Measurements from ENCODE around the gene FAM193B. TPM values are rescaled to one million over a fixed set of nuclear protein-coding genes. Genes with fewer than 3 reads are reported as not detected.

The FAM193B gene
- total and polyA plus RNA-seq, 7 experiments from 2014 or later: 4.1 to 275 (median 157) TPM

DNA sequence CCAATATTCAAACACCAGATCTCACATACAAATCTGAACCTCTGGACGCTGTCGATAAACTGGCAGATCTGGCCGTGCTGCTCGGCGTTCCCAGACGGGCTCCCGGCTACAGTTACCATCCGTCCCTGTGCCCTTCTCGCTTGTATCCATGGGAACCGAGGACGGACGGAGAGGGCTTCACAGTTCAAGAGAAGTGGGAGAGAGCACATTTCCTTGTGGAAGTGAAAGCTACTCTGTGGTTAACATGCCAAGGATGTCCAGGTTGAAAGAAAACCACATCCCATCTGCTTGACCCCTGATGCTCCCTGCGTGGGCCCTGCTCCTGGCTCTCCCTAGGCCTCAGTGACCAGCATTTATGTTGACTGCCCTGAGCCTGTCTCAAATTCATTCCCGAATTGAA is 74.6 kb downstream of the FAM193B start:
- peak overlapping the region in 7 of 9 donors; percentile 23 to 95 (median 89) for H3K27ac Mint-ChIP-seq
- DNase-seq (no peak), ATAC-seq (no peak)
- H3K27me3 Mint-ChIP-seq: no peaks in the 10 kb centered on the region
- Histone ChIP-seq H3K9me3 (ENCODE audit: control insufficient read depth in 2 of 3, low read length in 3 of 3) (no peaks in the 10 kb centered on the region), H3K36me3 (ENCODE audit: control insufficient read depth in 2 of 3, insufficient read depth in 3 of 3, low read length in 3 of 3) (no peaks in the 10 kb centered on the region), H3K4me1 (ENCODE audit: control insufficient read depth in 2 of 2, insufficient read depth in 2 of 2, low read length in 2 of 2) (peaks cover 0 to 19% of the 10 kb centered on the region in 2 donors), H3K4me3 (ENCODE audit: low read length) (no peak overlapping the region), H3K27me3 (ENCODE audit: control insufficient read depth in 2 of 2, insufficient read depth in 2 of 2, low read length in 2 of 2) (no peaks in the 10 kb centered on the region), H3K27ac (ENCODE audit: low read depth, low read length) (no peak overlapping the region)
- H3K4me3 Mint-ChIP-seq: peak overlapping the region in 1 of 10 donors; percentile 24
- H3K36me3 Mint-ChIP-seq: peaks cover 0 to 5% (median 0%) of the 10 kb centered on the region in 5 donors
- ChIA-PET POLR2A (interaction anchor here (0.6 to 1.7 kb wide), 4 partner anchors 9 to 76 kb away, joined by 3 to 5 read pairs (median 3); partner anchors contain the start of gene PDLIM7), CTCF (interaction anchor here (0.9 to 1.6 kb wide), 2 partner anchors 22 to 97 kb away, joined by 3 to 4 read pairs; no protein-coding TSS in a partner anchor)
- no peaks in the 10 kb centered on the region for H3K9me3 Mint-ChIP-seq
- H3K4me1 Mint-ChIP-seq: peaks cover 21 to 39% (median 34%) of the 10 kb centered on the region in 7 donors
- intact Hi-C loops (cut with micrococcal nuclease): loop anchor here in 1 of 2 donors (1.0 to 2.0 kb wide), 2 partner anchors 18 to 25 kb away; partner anchors contain the start of gene PDLIM7

DNA sequence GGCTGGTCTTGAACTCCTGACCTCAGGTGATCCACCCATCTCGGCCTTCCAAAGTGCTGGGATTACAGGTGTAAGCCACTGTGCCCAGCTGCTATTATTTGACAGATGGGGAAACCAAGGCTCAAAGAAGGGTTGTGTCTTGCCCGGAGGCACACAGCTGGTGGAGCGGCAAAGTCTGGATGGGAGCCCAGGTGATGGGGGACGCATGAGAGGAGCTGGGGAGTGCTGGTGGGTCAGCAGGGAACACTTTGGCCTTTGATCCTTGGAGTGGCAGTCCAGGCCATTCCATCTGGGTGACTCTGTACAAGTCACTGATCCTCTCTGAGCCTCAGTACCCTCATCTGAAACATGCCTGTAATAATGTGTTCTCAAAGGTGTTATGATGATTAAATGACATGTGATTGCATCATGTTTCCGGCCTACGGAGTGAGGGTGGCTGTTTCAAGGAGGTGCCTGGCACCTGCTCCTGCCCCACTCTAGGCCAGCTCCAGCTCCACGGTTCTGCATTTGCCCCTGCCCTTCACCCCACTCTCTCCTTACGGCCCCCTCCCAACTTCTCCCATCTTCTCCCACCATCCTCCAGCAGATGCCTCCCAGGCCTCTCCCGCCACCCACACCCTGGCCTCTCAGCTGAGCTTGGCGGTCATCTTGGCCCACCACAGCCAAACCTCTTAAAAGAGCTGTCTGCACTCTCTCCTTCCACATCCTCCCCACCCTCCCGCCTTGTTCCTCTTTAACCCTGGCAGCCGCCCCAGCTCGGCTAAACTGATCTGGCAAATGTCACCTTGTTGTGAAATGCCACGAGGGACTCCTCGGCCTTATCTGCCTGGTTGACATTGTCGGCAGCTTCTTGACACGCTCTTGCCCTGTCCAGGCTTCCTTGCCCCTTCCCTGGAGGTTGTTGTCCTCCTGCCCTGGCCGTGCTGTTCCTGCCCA is 75.4 kb downstream of the FAM193B start:
- no peaks in the 10 kb centered on the region for H3K27me3 ChIP-seq (ENCODE audit: control insufficient read depth in 2 of 2, insufficient read depth in 2 of 2, low read length in 2 of 2)
- no peaks in the 10 kb centered on the region for H3K9me3 Mint-ChIP-seq
- DNase-seq (peak in 5 of 9 donors; percentile 26 to 48 (median 33)), ATAC-seq (peak; percentile 80)
- intact Hi-C loops (cut with micrococcal nuclease): loop anchor here in 1 of 2 donors (1.0 to 2.0 kb wide), 2 partner anchors 18 to 24 kb away; partner anchors contain the start of gene PDLIM7
- H3K9me3 ChIP-seq (ENCODE audit: control insufficient read depth in 2 of 3, low read length in 3 of 3): no peaks in the 10 kb centered on the region
- peaks cover 0 to 24% of the 10 kb centered on the region in 2 donors for H3K4me1 ChIP-seq (ENCODE audit: control insufficient read depth in 2 of 2, insufficient read depth in 2 of 2, low read length in 2 of 2)
- peak overlapping the region; percentile 41 for H3K27ac ChIP-seq (ENCODE audit: low read depth, low read length)
- peak overlapping the region in 8 of 10 donors; percentile 7 to 62 (median 32) for H3K4me3 Mint-ChIP-seq
- ChIA-PET POLR2A (interaction anchor here (1.7 kb wide), 1 partner anchor 19 kb away, joined by 5 read pairs; the partner anchor contains the start of gene PDLIM7), CTCF (interaction anchor here (0.9 to 1.6 kb wide), 3 partner anchors 21 to 74 kb away, joined by 3 to 4 read pairs (median 4); no protein-coding TSS in a partner anchor)
- H3K36me3 Mint-ChIP-seq: peaks cover 0 to 5% (median 0%) of the 10 kb centered on the region in 5 donors
- peaks cover 29 to 47% (median 42%) of the 10 kb centered on the region in 7 donors for H3K4me1 Mint-ChIP-seq
- H3K27me3 Mint-ChIP-seq: peaks cover 0 to 7% (median 0%) of the 10 kb centered on the region in 5 donors
- no peak overlapping the region for H3K4me3 ChIP-seq (ENCODE audit: low read length)
- H3K27ac Mint-ChIP-seq: peak overlapping the region; percentile 82 to 95 (median 90)
- H3K36me3 ChIP-seq (ENCODE audit: control insufficient read depth in 2 of 3, insufficient read depth in 3 of 3, low read length in 3 of 3): no peaks in the 10 kb centered on the region

DNA sequence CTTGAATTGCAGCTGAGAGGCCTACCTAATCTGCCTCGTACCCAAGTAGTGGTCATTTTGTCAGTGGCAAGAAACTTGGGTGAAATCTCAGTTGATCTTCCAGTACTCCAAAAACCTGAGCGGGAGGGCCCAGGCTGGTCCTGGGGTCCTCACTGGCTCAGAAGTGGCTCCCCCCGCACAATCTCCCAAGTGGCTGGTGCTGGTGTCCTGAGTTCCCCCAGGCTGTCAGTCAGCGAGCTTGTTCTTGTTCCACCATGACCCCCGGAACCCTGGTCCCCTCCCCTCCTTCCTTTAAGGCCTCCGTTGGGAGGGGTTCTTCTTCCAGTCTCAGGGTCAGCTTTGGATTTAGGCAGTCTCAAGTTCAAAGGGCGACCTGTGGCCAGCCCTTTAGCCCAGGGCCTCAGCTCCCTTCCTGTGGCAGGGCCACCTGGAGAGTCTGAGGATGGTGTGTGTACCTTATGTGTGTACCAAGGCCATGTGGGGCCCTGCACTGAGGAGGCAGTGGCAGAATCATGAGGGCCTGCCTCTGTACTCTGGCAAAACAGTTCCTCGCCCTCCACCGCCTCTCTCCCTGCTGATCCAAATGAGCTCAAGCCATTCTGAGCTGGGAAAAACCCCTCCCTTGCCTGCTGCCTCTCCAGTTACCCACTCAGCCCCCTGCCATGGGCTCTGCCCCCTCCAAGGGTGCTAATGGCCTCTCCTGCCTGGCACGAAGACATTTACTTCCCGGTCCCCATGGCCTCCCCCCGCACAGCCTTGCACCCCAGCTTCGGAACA is 76.5 kb downstream of the FAM193B start:
- Histone ChIP-seq H3K27me3 (ENCODE audit: control insufficient read depth in 2 of 2, insufficient read depth in 2 of 2, low read length in 2 of 2) (no peaks in the 10 kb centered on the region), H3K36me3 (ENCODE audit: control insufficient read depth in 2 of 3, insufficient read depth in 3 of 3, low read length in 3 of 3) (no peaks in the 10 kb centered on the region), H3K4me3 (ENCODE audit: low read length) (no peak overlapping the region), H3K27ac (ENCODE audit: low read depth, low read length) (no peak overlapping the region), H3K4me1 (ENCODE audit: control insufficient read depth in 2 of 2, insufficient read depth in 2 of 2, low read length in 2 of 2) (peaks cover 0 to 24% of the 10 kb centered on the region in 2 donors), H3K9me3 (ENCODE audit: control insufficient read depth in 2 of 3, low read length in 3 of 3) (no peaks in the 10 kb centered on the region)
- ChIA-PET CTCF (interaction anchor here (0.8 to 1.6 kb wide), 4 partner anchors 22 to 73 kb away, joined by 3 to 4 read pairs (median 3); no protein-coding TSS in a partner anchor), POLR2A (interaction anchor here (1.4 to 1.7 kb wide), 2 partner anchors 20 to 22 kb away, joined by 4 to 5 read pairs; partner anchors contain the start of gene PDLIM7)
- no peak for ATAC-seq
- H3K27me3 Mint-ChIP-seq: peaks cover 0 to 9% (median 0%) of the 10 kb centered on the region in 5 donors
- H3K9me3 Mint-ChIP-seq: no peaks in the 10 kb centered on the region
- peaks cover 0 to 5% (median 0%) of the 10 kb centered on the region in 5 donors for H3K36me3 Mint-ChIP-seq
- DNase-seq: no peak
- peaks cover 31 to 49% (median 44%) of the 10 kb centered on the region in 7 donors for H3K4me1 Mint-ChIP-seq
- intact Hi-C loops (cut with micrococcal nuclease): loop anchor here in 1 of 2 donors (2.0 kb wide), 1 partner anchor 23 kb away; no protein-coding TSS in a partner anchor
- no peak overlapping the region for H3K4me3 Mint-ChIP-seq
- peak overlapping the region in 6 of 9 donors; percentile 19 to 93 (median 74) for H3K27ac Mint-ChIP-seq

DNA sequence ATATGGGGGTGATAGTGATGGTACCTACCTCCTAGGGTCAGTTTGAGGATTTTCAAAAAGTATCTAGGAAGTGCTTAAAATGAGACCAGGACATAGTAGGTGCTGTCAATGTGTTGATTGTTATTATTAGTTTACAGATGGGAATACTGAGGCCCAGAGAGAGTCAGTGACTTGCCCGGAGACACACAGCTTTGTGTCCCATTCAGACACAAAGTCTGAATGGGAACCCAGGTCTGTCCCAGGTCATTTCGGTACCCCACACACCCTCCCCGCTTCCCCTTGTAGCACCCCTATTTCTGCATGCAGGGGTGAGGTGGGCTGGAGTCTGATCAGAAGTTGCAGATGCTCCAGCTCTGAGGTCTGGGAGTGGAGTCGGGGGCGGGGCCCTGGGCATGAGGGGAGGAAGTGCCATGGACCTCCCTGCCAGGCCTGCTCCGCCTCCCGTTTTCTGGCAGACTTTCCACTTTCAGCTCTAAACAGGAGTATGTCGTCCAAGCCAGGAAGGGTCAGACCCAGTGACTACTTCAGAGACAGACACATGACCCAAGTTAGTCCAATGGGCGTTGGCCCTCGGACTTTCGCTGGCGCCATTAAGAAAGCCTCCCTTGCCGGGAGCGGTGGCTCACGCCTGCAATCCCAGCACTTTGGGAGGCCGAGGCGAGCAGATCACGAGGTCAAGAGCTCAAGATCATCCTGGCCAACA is 77.7 kb downstream of the FAM193B start:
- Histone ChIP-seq H3K36me3 (ENCODE audit: control insufficient read depth in 2 of 3, insufficient read depth in 3 of 3, low read length in 3 of 3) (no peaks in the 10 kb centered on the region), H3K27me3 (ENCODE audit: control insufficient read depth in 2 of 2, insufficient read depth in 2 of 2, low read length in 2 of 2) (no peaks in the 10 kb centered on the region), H3K4me1 (ENCODE audit: control insufficient read depth in 2 of 2, insufficient read depth in 2 of 2, low read length in 2 of 2) (peaks cover 9 to 33% of the 10 kb centered on the region in 2 donors), H3K4me3 (ENCODE audit: low read length) (no peak overlapping the region), H3K9me3 (ENCODE audit: control insufficient read depth in 2 of 3, low read length in 3 of 3) (no peaks in the 10 kb centered on the region), H3K27ac (ENCODE audit: low read depth, low read length) (no peak overlapping the region)
- intact Hi-C loops (cut with micrococcal nuclease): no loop called here
- Mint-ChIP-seq H3K4me3 (peak overlapping the region in 3 of 10 donors; percentile 1 to 51 (median 15)), H3K27ac (peak overlapping the region in 6 of 9 donors; percentile 7 to 83 (median 52)), H3K4me1 (peaks cover 31 to 52% (median 48%) of the 10 kb centered on the region in 7 donors), H3K36me3 (peaks cover 0 to 5% (median 0%) of the 10 kb centered on the region in 5 donors), H3K9me3 (no peaks in the 10 kb centered on the region), H3K27me3 (peaks cover 0 to 9% (median 0%) of the 10 kb centered on the region in 5 donors)
- POLR2A ChIA-PET: interaction anchor here (1.4 to 1.5 kb wide), 2 partner anchors 21 to 49 kb away, joined by 3 to 4 read pairs; no protein-coding TSS in a partner anchor
- no peak for DNase-seq
- CTCF ChIA-PET: interaction anchor here (0.8 to 2.6 kb wide), 4 partner anchors 21 to 86 kb away, joined by 3 to 7 read pairs (median 3); no protein-coding TSS in a partner anchor
- no peak for ATAC-seq

DNA sequence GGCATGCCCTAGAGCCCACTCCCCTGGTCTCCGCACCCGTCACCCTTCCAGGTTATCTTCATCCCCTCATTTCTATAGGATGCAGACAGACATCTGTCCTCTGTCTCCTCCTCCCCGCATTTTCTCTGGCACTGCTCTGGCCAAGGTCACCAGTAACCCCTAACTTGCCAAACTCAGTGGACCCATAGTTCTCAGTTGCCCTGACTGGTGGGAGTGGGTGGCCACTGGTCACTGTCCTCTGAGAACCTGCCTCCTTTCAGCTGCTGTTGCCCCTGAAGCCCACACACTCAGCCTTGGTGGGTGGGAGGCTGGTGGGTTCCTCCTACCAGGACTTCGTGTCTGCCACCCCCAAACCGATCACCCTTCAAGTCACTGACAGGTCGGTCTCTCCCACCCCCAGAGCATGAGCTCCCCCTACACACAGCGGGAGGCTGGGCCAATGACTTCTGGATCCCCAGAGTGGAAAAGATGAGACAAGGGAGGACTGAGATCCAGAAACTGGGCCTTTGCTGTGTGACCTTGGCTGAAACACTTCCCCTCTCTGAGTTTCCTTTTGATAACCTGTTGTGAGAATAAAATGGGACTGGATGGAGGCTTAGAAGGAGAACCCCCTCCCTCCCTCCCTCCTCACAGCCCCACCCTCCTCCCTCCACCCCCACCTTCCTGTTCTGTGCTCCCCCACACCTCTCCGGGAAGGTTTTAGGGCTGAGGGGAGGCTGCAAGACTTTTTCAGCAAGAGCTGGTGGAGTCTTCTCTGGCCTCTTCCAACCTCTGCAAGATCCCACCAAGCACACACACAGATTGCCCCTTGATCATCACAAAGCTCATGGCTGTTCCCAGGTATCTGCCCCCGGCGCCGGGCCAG is 78.6 kb downstream of the FAM193B start:
- ATAC-seq (no peak), DNase-seq (no peak)
- POLR2A ChIA-PET: interaction anchor here (0.9 to 1.6 kb wide), 4 partner anchors 13 to 48 kb away, joined by 3 to 4 read pairs (median 4); no protein-coding TSS in a partner anchor
- intact Hi-C loops (cut with micrococcal nuclease): no loop called here
- H3K27ac ChIP-seq (ENCODE audit: low read depth, low read length): no peak overlapping the region
- H3K36me3 ChIP-seq (ENCODE audit: control insufficient read depth in 2 of 3, insufficient read depth in 3 of 3, low read length in 3 of 3): no peaks in the 10 kb centered on the region
- Mint-ChIP-seq H3K36me3 (peaks cover 0 to 5% (median 0%) of the 10 kb centered on the region in 5 donors), H3K4me1 (peaks cover 31 to 58% (median 50%) of the 10 kb centered on the region in 7 donors), H3K27ac (peak overlapping the region in 7 of 9 donors; percentile 7 to 83 (median 50)), H3K9me3 (no peaks in the 10 kb centered on the region), H3K4me3 (peak overlapping the region in 8 of 10 donors; percentile 12 to 82 (median 50)), H3K27me3 (peaks cover 0 to 9% (median 0%) of the 10 kb centered on the region in 5 donors)
- H3K4me1 ChIP-seq (ENCODE audit: control insufficient read depth in 2 of 2, insufficient read depth in 2 of 2, low read length in 2 of 2): peaks cover 9 to 33% of the 10 kb centered on the region in 2 donors
- no peaks in the 10 kb centered on the region for H3K27me3 ChIP-seq (ENCODE audit: control insufficient read depth in 2 of 2, insufficient read depth in 2 of 2, low read length in 2 of 2)
- no peaks in the 10 kb centered on the region for H3K9me3 ChIP-seq (ENCODE audit: control insufficient read depth in 2 of 3, low read length in 3 of 3)
- CTCF ChIA-PET: interaction anchor here (0.6 to 2.6 kb wide), 4 partner anchors 20 to 121 kb away, joined by 3 to 7 read pairs (median 3); no protein-coding TSS in a partner anchor
- no peak overlapping the region for H3K4me3 ChIP-seq (ENCODE audit: low read length)

Measured in naive thymus-derived CD4-positive, alpha-beta T cell (primary cell).